NCI-H1092 treated with DMSO at 0.1 percent for 48 hours (cell line): ENCODE results near the gene MAP4K1.
"Not testable (repeated sequence)": the region's sequence is repeated elsewhere in the genome, so short reads cannot be mapped to it uniquely, and the experiment has no call there.

Experiments
- DNase-seq: peaks from one replicate; lab custom pipeline; 2025; lab: John Stamatoyannopoulos, UW

Gene MAP4K1

GRCh38 chr19:38569368-38569983 lies 48.3 kb downstream of the MAP4K1 start:
- no peak for DNase-seq

DNA sequence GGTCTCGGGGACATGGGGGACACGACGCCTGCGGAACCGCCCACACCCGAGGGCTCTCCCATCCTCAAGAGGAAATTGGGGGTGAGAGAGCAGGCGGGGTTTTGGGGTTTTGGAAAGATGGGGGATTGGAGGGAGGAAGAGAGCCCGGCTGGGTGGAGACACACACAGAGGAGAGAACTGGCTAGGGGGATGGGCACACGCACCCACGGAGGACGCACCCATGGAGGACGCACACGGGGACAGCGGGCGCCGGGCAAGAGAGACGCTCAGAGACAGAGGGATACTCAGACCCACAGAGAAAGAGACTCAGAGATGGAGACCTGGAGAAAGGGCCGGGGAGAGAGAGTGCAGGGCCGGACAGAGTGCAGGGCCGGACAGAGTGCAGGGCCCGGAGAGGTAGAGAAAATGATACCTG lies 52.1 kb downstream of the MAP4K1 start:
- DNase-seq, result no peak

DNA sequence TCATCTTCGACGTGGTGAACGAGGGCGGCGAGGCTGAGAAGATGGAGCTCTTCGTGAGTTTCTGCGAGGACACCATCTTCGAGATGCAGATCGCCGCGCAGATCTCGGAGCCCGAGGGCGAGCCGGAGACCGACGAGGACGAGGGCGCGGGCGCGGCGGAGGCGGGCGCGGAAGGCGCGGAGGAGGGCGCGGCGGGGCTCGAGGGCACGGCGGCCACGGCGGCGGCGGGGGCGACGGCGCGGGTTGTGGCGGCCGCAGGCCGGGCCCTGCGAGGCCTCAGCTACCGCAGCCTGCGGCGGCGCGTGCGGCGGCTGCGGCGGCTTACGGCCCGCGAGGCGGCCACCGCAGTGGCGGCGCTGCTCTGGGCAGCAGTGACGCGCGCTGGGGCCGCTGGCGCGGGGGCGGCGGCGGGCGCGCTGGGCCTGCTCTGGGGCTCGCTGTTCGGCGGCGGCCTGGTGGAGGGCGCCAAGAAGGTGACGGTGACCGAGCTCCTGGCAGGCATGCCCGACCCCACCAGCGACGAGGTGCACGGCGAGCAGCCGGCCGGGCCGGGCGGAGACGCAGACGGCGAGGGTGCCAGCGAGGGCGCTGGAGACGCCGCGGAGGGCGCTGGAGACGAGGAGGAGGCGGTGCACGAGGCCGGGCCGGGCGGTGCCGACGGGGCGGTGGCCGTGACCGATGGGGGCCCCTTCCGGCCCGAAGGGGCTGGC lies 52.6 kb downstream of the MAP4K1 start:
- DNase-seq, result no peak

DNA sequence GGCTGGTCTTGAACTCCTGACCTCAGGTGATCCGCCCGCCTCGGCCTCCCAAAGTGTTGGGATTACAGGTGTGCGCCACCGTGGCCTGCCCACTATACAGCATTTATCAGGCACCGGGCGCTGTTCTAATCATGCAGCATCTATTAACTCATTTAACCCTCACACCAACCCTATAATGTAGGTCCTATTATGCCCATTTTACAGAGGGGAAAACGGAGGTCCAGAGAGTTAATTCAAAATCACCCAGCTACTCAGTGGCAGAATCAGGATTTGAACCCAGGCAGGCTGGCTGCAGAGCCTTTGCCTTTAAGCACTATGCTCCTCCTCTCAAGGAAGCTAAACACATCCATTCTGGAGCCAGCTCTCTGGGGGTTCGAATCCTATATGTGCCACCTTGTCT lies 54.3 kb downstream of the MAP4K1 start:
- no peak for DNase-seq

- no peak for DNase-seq
Observed at GRCh38 chr19:38562096-38562495, 55.7 kb downstream of the MAP4K1 start.

DNA sequence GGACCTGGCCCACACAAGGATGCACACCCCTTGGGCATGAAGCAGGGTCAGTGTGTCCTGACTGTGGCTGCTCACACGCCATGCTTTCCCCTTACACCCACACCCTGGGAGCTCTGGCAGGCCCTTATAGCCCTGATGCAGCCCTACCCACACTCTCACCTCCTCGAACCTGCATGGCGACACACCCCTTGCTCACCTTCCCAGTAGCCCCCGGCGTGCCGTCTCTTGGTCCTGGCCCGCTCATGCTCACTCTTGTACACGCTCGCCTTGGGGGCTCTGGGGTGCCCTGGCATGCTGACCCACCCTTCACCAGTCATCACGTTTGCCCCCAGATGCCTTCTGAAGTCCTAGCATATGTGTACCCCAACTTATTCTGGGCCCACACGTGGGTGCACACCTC lies 56.1 kb downstream of the MAP4K1 start:
- DNase-seq, result no peak

GRCh38 chr19:38561053-38561606 lies 56.6 kb downstream of the MAP4K1 start:
- DNase-seq, result no peak

GRCh38 chr19:38559428-38560401 lies 58.0 kb downstream of the MAP4K1 start:
- DNase-seq, result no peak

- DNase-seq, result not testable (repeated sequence)
Observed at GRCh38 chr19:38558933-38559332, 58.8 kb downstream of the MAP4K1 start.

GRCh38 chr19:38557205-38557799 lies 60.5 kb downstream of the MAP4K1 start:
- no peak for DNase-seq

GRCh38 chr19:38556521-38557174 lies 61.1 kb downstream of the MAP4K1 start:
- DNase-seq, result no peak

- DNase-seq, result no peak
Observed at GRCh38 chr19:38555200-38555599, 62.6 kb downstream of the MAP4K1 start.

DNA sequence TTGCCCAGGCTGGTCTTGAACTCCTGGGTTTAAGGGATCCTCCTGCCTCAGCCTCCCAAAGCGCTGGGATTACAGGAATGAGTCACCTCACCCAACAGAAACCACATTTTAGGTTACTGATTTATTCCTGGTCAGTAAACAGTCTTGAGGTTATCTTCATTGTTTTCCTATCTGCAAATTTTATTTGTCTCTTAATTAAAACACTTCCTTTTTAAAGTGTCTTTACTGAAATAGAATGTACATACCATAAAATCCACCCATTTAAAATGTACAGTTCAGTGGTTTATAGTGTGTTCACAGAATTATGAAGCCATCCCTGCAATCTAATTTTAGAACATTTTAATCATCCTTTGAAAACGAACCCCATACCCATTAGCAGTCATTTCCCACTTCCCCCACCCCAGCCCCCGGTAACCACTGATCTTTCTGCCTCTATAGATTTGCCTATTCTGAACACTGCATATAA lies 63.0 kb downstream of the MAP4K1 start:
- DNase-seq, result no peak

DNA sequence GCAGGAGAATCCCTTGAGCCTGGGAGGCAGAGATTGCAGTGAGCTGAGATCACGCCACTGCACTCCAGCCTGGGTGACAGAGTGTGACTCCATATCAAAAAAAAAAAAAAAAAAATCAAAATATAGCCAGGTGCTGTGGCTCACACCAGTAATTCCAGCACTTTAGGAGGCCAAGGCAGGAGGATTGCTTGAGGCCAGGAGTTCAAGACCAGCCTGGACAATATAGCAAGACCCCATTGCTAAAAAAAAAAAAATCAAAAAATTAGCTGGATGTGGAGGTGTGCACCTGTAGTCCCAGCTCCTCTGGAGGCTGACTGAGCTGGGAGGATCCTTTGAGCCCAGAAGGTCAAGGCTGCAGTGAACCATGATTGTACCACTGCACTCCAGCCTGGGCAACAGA lies 64.5 kb downstream of the MAP4K1 start:
- not testable (repeated sequence) for DNase-seq

- no peak for DNase-seq
Observed at GRCh38 chr19:38551450-38551813, 66.3 kb downstream of the MAP4K1 start.

- no peak for DNase-seq
Observed at GRCh38 chr19:38550376-38550775, 67.4 kb downstream of the MAP4K1 start.

DNA sequence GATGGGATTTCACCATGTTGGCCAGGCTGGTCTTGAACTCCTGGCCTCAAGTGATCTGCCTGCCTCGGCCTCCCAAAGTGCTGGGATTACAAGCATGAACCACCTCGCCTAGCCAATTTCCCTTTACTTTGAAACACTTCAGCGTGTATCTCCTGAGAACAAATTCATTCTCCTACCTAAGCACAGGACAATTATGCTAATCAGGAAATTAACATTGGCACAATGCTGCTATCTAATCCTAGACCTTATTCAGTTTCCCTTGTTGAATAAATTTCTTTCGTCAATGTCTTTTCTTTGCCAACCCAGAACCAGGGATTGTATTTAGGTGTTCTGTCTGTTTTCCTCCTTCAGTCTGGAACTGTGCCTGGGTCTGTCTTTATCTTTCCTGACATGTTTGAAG lies 67.8 kb downstream of the MAP4K1 start:
- DNase-seq, result no peak

DNA sequence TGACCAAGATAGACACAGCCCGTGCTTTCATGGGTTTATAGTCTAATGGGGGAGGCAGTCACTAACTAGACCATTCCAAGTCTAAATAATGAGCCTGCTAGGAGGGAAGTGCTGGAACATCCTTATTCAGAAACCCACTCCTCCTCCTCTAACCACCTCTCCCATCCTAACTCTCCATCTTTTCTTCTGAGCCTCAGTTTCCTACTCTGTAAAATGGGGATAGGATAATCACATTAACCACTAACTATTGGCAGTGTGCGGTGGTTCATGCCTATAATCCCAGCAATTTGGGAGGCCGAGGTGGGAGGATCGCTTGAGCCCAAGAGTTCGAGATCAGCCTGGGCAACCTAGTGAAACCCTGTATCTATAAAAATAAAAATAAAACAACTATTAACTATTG lies 68.7 kb downstream of the MAP4K1 start:
- DNase-seq, result no peak

GRCh38 chr19:38547421-38547820 lies 70.3 kb downstream of the MAP4K1 start:
- no peak for DNase-seq

DNA sequence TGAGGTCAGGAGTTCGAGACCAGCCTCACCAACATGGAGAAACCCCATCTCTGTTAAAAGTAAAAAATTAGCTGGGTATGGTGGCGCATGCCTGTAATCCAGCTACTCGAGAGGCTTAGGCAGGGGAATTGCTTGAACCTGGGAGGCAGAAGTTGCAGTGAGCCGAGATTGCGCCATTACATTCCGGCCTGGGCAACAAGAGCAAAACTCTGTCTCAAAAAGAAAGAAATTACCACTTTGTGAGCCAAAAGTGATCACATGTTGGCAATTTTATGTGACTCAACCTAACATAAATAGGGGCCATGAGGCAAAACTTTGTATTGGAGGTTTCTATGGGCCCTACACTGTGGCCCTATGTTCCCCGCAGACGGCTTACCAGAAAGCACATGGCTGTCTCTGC lies 72.2 kb downstream of the MAP4K1 start:
- DNase-seq, result no peak

GRCh38 chr19:38544569-38545315 lies 73.0 kb downstream of the MAP4K1 start:
- DNase-seq, result no peak
